Testis (tissue), 2 donors: Measurements from ENCODE around the gene TSC22D2.

Experiments used
- POLR2A ChIP-seq: fragments of 450-650 bp; IDR thresholded peaks from one replicate; pipeline ENCODE4 v1.6.1; 2017; ENCODE audit warnings: antibody characterized with exemption, mild to moderate bottlenecking, moderate library complexity
- TF ChIP-seq, protein P1 (sequence below), 3 experiments: fragments of 450-650 bp in 2 of 3; fragments of 200-600 bp in 1 of 3; sonication (generic) in 1 of 3; IDR thresholded peaks; one replicate each; pipeline ENCODE4 v1.5.1; 2016 to 2019; ENCODE audit warnings: antibody characterized with exemption in 3 of 3, mild to moderate bottlenecking in 2 of 3, moderate library complexity in 1 of 3

DNA sequence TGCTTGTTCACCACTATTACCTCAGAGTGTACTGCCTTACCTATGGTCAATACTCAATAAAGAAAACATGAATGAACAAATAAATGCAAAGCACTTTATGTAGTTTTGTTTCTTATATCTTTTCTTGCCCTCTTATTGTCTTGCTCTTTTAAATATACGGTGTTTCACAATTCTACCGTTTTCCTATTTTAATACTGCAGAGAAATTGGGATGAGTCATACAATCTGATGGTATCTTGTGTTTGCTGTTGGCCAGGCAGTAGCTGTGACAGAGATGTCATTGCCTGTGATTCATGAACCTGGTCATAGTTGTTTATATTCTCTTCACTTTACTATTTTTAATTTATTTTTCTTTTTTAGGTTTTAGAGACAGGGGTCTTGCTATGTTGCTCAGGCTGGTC is 89.9 kb downstream of the TSC22D2 start:
- TF ChIP-seq, protein P1, sequence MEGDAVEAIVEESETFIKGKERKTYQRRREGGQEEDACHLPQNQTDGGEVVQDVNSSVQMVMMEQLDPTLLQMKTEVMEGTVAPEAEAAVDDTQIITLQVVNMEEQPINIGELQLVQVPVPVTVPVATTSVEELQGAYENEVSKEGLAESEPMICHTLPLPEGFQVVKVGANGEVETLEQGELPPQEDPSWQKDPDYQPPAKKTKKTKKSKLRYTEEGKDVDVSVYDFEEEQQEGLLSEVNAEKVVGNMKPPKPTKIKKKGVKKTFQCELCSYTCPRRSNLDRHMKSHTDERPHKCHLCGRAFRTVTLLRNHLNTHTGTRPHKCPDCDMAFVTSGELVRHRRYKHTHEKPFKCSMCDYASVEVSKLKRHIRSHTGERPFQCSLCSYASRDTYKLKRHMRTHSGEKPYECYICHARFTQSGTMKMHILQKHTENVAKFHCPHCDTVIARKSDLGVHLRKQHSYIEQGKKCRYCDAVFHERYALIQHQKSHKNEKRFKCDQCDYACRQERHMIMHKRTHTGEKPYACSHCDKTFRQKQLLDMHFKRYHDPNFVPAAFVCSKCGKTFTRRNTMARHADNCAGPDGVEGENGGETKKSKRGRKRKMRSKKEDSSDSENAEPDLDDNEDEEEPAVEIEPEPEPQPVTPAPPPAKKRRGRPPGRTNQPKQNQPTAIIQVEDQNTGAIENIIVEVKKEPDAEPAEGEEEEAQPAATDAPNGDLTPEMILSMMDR (IDR thresholded peaks at IDR 0.05): no peak
- no peak for TF ChIP-seq POLR2A
